ENCODE measurements around the gene CCDC61.
A peak's percentile ranks its signal among the peaks of the same experiment; 100 is the strongest.

Gene CCDC61, protein sequence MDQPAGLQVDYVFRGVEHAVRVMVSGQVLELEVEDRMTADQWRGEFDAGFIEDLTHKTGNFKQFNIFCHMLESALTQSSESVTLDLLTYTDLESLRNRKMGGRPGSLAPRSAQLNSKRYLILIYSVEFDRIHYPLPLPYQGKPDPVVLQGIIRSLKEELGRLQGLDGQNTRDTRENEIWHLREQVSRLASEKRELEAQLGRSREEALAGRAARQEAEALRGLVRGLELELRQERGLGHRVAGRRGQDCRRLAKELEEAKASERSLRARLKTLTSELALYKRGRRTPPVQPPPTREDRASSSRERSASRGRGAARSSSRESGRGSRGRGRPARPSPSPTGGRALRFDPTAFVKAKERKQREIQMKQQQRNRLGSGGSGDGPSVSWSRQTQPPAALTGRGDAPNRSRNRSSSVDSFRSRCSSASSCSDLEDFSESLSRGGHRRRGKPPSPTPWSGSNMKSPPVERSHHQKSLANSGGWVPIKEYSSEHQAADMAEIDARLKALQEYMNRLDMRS

DNA sequence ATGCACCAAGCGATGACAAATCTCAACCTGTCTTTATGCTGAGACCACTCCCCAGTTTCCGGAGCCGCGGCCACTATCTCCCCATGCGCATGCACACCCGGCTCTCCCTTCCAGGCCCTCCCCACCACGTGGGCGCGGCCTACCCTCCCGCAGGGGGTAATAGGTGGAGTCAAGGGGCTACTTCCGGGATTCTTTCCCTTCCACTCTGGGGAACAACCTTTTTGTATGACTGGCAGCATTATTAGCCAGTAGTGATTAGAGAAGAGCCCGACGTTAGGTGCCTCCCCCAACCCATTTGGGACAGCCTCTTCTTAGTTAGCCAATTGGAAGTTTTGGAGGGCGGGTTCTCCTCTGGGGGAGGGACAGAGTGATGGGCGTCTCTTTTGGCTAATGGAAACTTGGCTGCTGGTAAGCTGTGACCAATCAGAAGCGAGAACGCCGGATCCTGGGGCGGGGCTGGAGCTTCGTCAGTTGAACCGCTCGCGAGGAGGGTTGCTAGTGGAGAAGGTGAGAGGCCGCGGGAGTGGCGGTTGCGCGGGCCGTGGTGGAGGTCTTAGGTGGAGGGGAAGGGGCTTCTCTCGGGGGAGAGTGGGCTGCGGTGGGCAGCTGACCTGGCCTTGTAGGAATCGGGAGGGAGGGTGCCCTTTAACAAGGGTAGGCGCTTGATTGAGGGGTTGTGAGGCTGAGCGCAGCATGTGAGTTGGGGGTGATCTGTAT lies at the start of gene CCDC61:
Gene CCDC61 (plus strand): TSS at position 470 of the 717 bp plus-strand sequence. CDS start 7,552 bp downstream, outside the sequence.
- DNase-seq, result peak; percentile 94

DNA sequence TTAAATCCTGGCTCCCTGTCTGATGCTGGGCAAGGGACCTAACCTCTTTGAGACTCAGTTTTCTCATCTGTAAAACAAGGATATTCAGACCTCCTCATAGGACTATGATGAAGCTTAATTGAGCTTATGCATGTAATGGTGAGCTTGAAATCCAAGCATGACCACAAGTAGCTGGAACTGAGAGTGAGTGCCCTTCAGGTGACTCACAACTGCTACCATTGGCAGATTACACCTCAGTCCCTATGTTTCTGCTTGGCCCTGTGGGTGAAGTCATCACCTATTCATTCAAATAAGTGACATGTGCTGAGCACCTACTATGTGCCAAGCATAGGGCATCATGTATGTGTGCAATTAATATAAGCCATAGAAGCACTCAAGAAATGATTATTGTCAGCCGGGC lies 47.3 kb upstream of the CCDC61 start:
- no peak for DNase-seq

DNA sequence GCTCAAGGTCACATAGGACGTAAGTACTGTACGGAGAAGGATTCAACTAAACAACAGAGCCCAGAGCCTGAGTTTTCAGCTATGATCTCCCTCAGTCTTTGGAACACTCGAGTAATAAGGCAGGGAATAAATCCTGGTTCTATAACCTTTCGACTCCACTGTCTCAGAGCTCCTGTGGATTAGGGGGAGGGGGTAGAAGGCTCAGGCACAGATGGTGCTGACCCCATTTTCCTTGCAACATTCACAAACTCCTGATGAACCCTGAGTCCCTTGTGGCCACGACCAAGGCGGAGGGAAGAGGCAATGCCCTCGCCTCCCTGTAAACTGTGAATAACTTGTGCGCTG lies 43.0 kb upstream of the CCDC61 start:
- no peak for DNase-seq

DNA sequence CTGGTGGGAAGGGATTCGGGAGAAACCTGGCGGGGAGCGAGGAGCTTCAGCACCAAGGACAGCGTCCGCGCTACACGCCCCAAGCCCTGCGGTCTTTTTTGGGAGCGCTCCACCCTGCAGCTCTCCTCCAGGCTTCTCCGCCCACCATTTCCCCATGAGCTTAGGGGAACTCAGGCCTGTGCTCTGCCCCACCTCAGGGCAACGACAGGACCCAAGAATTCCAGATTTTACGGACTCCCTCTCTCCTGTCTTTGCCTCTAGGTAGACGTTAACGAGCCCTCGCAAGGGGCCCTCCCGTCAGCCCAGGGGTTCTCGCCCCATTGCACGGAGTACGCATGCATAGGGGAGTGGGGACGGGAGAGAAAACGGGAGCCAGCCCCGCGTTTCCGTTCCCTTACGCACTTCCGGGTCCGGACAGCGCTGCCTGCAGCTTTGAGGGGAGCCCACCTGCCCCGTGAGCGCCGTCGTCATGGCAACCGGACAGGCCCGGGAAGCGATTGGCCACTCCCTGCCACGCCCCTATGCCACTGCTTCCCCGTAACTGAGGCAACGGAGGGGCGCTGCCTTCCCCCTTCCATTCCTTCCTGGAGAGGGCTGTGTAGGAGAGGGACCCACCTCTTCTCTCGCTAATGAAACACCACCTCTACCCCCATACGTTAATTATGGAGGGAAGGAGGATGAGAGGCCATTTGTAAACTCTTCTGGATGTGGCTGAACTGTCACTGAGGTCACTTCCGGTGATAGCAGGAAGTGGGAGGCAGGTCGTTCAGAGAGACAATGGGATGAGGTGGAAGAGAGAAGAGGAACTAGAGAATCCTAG lies 42.4 kb upstream of the CCDC61 start:
- peak; percentile 32 for DNase-seq

DNA sequence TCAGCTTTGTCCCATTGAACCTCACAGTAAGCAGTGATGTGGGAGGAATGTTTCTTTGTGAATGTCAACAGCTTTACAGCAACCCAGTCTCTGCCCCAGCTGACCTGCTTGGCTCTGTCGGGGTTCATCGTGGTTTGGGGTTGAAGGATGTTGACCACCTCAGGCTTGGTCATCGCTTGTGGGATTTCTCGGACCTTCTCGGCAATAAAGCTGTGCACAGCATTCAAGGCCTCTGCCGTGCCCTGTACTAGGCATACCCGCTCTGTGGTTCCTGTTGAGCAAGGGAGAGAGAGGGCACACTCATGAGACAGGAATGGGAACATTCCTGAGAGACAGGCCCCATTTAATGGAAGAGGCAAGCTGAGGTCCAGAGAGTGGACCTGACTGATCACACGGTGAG lies 41.6 kb upstream of the CCDC61 start:
- no peak for DNase-seq

DNA sequence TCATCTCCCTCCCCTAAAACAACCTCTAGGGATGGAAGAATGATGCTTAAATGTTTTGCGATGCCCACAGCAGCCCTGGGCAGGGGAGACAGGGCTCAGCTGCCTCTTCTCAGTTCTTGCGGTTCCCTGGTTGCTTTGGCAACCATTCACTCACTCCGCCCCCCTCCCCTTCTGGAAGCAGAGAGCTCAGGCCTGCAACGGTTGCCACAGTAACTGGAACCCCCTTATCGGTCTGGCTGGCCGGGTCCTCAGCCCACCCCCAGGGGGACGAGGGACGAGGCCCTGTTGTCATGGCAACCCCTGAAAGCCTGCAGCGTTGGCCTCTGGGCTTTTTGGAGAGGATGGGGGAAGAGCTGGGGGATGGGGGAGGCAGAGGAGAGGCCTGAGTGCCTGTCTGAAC lies 41.1 kb upstream of the CCDC61 start:
- DNase-seq, result no peak

DNA sequence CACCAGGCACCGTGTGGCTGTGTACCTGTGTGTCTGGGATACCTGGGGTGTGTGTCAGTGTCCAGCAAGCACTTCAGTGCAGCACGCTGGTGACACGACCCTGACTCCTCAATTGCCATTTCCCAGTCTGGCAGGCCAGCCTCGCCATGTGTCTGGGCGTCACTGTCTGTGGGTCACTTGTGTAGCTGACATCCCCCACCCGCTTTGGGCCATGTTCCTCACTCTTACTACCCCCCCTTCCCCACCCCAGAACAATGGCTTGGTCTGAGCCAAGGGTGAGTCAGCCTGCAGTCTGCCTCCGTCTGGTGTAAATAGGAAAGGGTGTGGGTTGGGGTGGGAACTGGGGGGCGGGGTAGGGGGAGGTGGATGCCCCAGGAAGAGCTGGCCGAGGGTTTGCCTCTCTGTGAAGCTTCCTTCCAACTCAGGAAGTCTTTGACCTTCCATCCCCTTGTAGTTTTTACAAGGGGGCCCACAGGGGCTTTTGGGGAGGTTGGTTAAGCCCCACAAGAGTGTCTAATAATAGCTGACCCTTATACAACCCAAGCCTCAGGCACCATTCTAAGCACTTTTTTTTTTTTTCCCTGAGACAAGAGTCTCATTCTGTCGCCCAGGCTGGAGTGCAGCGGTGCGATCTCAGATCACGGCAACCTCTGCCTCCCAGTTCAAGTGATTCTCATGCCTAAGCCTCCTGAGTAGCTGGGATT lies 39.2 kb upstream of the CCDC61 start:
- DNase-seq, result no peak

DNA sequence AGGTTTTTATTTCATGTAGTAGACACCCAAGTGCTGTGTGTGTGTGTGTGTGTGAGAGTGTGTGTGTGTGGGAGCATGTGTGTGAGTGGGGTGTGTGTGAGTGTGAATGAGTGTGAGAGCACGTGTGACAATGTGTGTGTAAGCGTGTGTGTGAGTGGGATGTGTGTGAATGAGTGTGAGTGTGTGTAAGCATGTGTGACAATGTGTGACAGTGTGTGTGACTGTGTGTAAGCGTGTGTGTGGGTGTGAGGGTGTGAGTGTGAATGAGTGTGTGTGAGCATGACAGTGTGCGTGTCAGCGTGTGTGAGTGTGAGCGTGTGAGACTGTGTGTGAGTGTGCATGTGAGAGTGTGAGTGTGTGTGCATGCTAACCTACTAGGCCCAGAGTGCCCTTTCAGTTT lies 36.9 kb upstream of the CCDC61 start:
- no peak for DNase-seq

DNA sequence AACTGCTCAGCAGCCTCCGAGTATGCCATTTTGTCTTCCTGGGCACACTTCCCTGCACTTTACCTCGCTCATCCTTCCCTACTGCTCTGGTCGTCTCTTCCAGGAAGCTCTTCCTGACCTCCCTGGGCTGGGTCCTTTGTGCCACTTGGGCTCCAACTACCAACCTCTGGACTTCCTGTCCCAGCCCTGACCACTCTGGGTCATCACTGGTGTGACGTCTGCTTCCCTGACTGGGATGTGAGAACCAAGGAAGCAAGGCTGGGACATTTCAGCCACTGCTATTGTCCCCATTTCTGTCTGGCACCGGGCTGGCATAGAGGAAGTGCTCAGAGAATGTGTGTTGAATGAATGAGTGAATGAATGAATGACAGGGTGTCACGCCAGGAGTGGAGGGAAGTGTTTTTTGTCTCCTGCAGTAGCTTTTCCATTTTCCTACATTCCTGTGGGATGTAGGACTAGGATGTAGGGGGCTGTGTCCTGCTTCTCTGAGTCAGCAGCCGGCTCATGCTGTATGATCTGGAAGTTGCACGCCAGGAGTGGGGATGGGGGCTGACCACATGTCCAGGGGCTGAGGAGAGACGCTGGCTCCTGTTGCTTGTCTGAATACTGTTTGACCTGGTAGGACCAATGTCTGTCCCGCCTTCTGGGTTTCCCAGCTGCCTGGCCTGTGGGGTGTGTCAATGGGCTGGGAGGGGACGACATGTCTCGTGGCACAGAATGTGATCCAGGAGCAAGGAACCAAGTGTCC lies 36.3 kb upstream of the CCDC61 start:
- no peak for DNase-seq

DNA sequence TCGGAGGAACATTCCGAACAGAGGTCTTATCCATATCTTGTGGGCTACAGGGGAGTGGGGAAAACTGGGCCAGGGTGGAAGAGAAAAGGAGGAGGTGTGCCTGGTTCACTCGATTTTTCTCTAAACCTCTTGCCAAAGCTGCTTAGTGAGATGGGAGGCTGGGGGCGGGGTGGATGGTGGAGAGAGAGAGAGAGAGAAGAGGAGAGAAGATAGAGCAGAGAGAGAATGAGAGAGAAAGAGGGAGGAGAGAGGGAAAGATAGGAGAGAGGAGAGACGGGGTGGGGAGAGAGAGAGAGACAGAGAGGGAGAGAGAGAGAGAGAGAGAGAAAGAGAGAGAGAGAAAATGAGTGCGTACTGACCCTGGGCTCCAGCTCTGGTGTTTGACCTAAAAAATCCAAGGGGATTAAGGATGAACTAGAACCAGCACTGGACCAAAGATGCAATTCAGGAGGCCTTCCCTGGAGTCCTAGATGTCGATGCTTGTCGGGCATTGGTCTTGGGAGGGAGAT lies 35.7 kb upstream of the CCDC61 start:
- DNase-seq, result no peak

DNA sequence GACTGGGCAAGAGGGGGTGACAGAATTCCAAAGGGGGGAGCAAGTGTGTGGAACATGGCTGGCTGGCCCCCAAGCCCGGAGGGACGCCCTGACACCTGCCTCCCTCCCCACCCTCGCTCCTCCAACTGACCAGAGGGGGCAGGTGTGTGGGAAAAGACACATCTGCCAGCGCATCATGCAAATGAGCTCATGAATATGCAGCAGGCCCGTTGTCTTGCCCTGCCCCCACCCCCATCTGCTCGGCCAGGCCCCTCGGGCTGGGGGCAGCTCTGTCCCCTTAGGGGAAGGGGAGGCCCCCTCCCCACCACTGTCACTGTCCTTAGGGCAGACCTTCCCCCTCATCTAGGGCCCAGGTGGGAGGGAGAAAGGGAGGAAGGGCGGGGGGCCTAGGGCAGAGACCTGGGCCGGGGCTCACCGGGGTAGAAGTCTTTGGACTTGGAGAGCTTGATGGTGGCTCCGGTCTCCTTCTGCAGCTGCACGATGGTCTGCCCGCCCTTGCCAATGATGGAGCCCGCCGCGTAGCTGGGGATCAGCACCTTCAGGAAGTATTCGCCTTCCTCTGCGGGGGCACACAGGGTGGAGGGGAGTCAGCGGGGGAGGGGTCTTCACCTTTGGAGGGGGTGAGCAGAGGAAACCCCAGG lies 34.6 kb upstream of the CCDC61 start:
- DNase-seq, result no peak

DNA sequence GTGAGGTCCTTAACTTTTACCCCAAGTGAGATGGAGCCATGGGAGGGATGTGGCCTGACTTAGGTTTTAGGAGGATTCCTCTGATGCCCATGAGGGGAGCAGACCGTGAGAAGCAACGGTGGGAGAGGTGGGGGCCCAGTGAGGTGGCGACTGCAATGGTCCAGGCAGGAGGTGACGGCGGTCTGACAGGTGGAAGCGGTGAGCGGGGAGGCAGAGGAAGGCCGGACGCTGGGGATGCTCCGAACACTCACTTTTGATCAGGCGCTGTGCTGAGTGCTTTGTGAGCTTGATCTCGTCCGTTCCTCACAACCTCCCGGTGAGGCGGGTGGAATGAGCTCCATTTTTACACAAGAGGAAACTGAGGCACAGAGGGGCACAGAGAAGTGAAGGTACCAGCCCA lies 33.2 kb upstream of the CCDC61 start:
- DNase-seq, result no peak

DNA sequence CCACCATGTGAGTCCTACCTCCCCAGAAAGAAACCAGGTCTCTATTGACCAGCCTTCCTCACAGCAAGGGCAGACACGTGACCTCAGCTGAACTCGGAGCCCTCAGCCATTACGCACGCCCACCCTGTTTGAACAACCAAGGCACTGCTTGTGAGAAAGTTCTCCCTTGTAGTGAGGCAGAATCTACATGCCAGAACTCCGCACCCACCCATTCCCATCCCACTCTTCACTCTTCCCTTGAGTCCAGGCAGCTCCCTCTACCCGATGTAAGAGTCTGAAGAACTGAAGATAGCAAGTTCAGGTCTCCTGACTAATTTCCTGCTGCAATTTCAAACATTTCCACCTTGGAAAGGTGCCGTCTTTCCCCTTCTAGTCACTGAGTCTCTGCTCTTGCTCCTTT lies 28.0 kb upstream of the CCDC61 start:
- no peak for DNase-seq

DNA sequence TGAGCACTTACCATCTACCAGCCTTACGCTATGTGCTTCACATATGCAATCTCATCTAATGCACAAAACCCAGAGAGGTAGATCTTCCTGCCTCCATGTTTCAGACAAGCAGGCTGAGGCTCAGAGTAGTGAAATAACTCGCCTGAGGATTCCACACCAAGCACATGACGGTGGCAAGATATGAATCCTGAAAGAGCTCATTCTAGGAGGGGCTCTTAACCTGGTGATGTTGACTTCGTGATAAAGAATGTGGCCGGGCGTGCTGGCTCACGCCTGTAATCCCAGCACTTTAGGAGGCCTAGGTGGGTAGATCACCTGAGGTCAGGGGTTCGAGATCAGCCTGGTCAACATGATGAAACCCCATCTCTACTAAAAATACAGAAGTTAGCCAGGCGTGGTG lies 26.6 kb upstream of the CCDC61 start:
- no peak for DNase-seq

DNA sequence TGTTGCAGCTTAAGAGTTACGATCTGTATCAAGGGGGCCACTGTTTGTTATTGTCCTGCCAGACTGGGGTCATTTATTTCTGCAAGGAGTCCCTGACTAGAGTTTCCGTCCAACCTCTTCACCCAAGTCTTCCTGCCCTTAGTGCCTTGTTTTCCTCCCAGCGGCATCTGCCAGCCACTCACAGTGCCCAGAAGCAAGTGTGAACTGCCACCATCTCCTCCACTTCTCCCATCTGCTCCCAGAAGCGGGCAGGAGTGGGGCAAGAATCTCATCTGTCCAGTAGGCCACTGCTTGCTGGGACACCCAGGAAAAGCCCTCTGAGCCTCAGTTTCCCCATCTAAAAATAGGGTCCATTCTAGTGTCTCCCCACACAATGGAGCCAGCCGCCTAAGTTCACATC lies 25.6 kb upstream of the CCDC61 start:
- DNase-seq, result no peak

DNA sequence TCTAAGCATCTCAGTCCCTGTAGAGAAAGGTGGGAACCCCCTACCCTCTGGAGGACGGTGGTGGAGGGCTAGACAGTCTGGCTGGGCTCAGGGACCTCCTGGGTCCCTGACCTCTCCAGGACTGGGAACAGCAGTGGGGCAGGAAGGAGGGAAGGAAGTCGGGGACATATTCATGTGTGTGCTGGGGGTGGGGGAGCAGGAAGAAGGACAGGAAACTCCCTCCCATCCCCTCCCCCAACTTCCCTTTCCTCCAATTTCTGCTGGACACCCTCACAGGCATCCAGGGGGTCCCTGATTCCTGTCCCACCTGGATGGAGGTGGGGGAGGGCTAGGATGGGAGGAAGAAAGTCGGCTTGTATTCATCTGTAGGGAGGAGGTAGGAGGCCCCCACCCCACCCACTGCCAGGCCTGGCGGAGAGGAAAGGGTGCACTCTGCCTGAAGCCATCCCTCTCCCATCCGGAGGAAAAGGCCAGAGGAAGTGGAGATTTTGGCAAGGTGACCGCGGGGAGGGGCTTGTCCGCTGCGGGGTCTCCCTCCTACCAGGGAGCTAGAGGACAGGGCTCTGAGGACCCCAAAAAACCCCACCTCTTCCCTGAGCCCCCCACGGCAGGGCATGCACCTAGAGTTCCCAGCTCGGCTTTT lies 23.9 kb upstream of the CCDC61 start:
- DNase-seq, result no peak

DNA sequence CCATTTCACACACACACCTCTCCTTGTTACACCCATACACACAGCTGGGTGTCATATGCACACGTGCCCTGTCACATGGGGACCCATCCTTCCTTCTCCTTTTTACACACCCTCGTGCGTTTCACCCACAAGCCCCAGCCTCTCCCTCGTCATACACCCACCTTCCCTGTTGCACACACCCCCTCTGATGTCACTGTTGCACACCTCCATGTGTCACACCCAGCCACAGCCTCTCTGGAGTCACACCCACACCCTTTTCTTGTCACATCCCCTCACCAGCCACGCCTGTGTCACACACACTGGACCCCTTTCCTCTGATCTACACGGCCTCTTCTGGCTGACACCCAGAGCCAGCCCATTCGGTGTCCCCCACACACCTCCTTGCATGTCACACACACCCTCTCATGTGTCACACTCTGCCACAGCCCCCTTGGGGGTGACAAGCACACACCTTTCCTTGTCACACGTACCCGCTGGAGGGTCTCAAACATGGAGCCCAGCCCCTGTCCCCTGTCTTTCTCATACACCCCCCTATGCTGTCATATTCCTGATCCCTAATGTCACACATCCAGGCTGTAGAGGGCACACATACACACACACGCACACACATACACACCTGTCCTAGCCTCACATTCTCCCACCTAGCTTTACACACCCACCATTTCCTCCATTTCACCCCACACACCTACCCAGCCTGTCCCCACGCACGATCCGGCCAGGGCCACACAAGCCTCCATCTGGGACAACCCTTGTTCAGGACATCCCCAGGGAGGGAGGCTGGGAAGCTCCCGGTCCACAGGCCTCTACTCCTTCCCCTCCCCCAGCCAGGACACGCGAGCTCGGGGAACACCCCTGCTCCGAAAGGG lies 23.0 kb upstream of the CCDC61 start:
- DNase-seq, result peak; percentile 51

DNA sequence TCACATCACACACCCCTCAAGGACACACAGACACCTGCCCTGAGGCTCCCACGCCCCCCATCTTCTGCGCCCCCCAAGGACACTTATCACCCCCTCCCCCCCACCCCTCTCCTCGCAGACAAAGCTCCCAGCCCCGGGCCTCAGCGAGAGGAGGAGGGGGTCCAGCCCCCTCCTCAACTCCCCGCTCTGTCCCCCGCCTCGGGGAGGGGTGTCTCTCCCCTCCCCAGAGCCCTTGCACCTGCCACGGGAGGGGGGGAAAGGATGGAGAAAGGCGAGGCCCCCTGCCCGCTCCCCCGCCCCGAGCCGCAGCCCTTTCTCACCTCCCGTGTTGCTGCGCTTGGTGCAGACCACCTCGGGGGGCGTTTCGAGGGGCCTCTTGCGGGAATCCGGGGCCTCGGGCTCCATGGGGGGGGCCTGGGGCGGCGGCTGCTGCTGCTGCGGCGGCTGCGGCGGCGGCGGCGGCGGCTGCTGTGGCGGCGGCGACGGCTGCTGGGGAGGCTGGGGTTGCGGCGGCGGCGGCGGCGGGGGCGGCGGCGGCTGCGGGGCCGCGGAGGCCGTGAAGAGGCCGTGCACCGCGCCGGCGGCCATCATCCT lies 22.2 kb upstream of the CCDC61 start:
- peak; percentile 18 for DNase-seq

Data from activated naive CD4-positive, alpha-beta T cell treated with anti-CD3 and anti-CD28 coated beads, Interleukin-2, amount 50 U/mL, for 16 hours (primary cell).